Measurements from ENCODE around the gene ARRDC3.

ARRDC3 gene

DNA sequence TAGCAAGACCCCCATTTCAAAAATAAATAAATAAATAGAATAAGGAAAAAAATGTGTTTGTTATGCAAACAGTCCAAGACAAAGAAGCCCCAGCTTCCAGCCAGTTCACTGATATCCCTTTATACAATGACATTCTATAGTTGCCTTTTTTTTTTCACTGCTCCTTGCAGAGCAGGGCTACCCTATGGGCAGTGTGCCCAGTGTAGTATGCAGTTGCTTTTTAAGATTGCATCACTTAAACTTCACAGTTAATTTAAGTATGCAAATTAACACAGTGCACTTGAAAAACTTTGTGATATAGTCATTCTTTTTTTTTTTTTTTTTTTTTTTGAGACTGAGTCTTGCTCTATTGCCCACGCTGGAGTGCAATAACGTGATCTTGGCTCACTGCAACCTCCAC is 40.8 kb upstream of the ARRDC3 start:
- H3K4me1 ChIP-seq (ENCODE audit: control insufficient read depth, insufficient read depth, low read depth, low read length), result peaks cover 2% of the 10 kb centered on the region
- H3K27me3 ChIP-seq (ENCODE audit: control insufficient read depth in 1 of 2, insufficient read depth in 1 of 2, low read length in 2 of 2), result no peaks in the 10 kb centered on the region
- H3K18ac ChIP-seq (ENCODE audit: low read depth in 1 of 2, low read length in 2 of 2), result no peak overlapping the region
- H2BK12ac ChIP-seq (ENCODE audit: low read length in 2 of 2), result no peak overlapping the region
- WGBS, result 80% methylated on average over 1 of the region's 2 CpGs
- H3K4me2 ChIP-seq (ENCODE audit: low read length, poor library complexity, severe bottlenecking), result no peak overlapping the region
- H2AFZ ChIP-seq (ENCODE audit: low read depth, low read length), result no peak overlapping the region
- H4K91ac ChIP-seq (ENCODE audit: low read length), result no peak overlapping the region
- H3K36me3 ChIP-seq (ENCODE audit: control insufficient read depth in 1 of 2, insufficient read depth in 2 of 2, low read depth in 1 of 2, low read length in 2 of 2), result no peaks in the 10 kb centered on the region
- H4K8ac ChIP-seq (ENCODE audit: low read length), result no peak overlapping the region
- no peaks in the 10 kb centered on the region for H3K79me1 ChIP-seq (replicated peaks; ENCODE audit: low read length, poor library complexity, severe bottlenecking)
- H3K14ac ChIP-seq (ENCODE audit: low read length in 2 of 2), result no peak overlapping the region
- no peak overlapping the region for H2BK120ac ChIP-seq (ENCODE audit: low read depth, low read length)
- no peak overlapping the region for H3K4ac ChIP-seq (ENCODE audit: low read depth in 1 of 2, low read length in 2 of 2)
- no peak overlapping the region for H3K9ac ChIP-seq (ENCODE audit: low read length)
- H2BK15ac ChIP-seq (ENCODE audit: low read depth, poor library complexity, severe bottlenecking), result no peak overlapping the region
- no peak overlapping the region for H2BK5ac ChIP-seq (ENCODE audit: low read depth, low read length, poor library complexity, severe bottlenecking)
- no peak overlapping the region for H2AK5ac ChIP-seq (ENCODE audit: low read length, severe bottlenecking)
- H3K27ac ChIP-seq (ENCODE audit: low read length, poor library complexity, severe bottlenecking), result no peak overlapping the region
- DNase-seq, result no peak
- no peak overlapping the region for H3K23ac ChIP-seq (ENCODE audit: low read length in 2 of 2)
- H3K4me3 ChIP-seq (ENCODE audit: insufficient read depth in 1 of 2, low read depth in 1 of 2, low read length in 2 of 2), result no peak overlapping the region
- no peaks in the 10 kb centered on the region for H3K9me3 ChIP-seq (ENCODE audit: control insufficient read depth, low read length)

DNA sequence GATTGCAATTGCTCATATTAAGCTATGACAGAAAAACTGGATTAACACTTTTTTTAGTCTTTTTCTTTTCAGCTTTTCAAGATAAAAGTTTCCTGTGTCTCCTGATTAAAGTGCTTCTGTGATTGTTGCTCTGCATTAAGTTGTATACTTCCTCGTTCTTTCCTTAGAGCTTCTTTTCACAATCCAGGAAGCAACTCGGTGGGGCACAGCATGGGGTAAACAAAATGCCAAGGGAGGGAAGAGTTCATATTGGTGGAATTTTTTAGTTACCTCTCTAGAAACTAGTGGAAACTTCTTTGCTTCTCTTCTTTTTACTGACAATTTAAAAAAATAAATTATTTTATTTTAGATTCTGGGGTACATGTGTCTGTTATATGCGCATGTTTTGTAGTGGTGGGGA is 37.8 kb upstream of the ARRDC3 start:
- Histone ChIP-seq H3K4me2 (ENCODE audit: low read length, poor library complexity, severe bottlenecking) (no peak overlapping the region), H3K18ac (ENCODE audit: low read depth in 1 of 2, low read length in 2 of 2) (no peak overlapping the region), H3K9me3 (ENCODE audit: control insufficient read depth, low read length) (no peaks in the 10 kb centered on the region), H3K4ac (ENCODE audit: low read depth in 1 of 2, low read length in 2 of 2) (no peak overlapping the region), H3K27me3 (ENCODE audit: control insufficient read depth in 1 of 2, insufficient read depth in 1 of 2, low read length in 2 of 2) (no peaks in the 10 kb centered on the region), H3K4me3 (ENCODE audit: insufficient read depth in 1 of 2, low read depth in 1 of 2, low read length in 2 of 2) (no peak overlapping the region), H2AFZ (ENCODE audit: low read depth, low read length) (no peak overlapping the region), H3K14ac (ENCODE audit: low read length in 2 of 2) (no peak overlapping the region), H2BK5ac (ENCODE audit: low read depth, low read length, poor library complexity, severe bottlenecking) (no peak overlapping the region), H4K8ac (ENCODE audit: low read length) (no peak overlapping the region), H3K36me3 (ENCODE audit: control insufficient read depth in 1 of 2, insufficient read depth in 2 of 2, low read depth in 1 of 2, low read length in 2 of 2) (no peaks in the 10 kb centered on the region), H2BK120ac (ENCODE audit: low read depth, low read length) (no peak overlapping the region), H4K91ac (ENCODE audit: low read length) (no peak overlapping the region), H2BK15ac (ENCODE audit: low read depth, poor library complexity, severe bottlenecking) (no peak overlapping the region), H3K9ac (ENCODE audit: low read length) (no peak overlapping the region), H2AK5ac (ENCODE audit: low read length, severe bottlenecking) (no peak overlapping the region), H3K23ac (ENCODE audit: low read length in 2 of 2) (no peak overlapping the region), H2BK12ac (ENCODE audit: low read length in 2 of 2) (no peak overlapping the region), H3K79me1 (replicated peaks; ENCODE audit: low read length, poor library complexity, severe bottlenecking) (no peaks in the 10 kb centered on the region), H3K27ac (ENCODE audit: low read length, poor library complexity, severe bottlenecking) (no peak overlapping the region), H3K4me1 (ENCODE audit: control insufficient read depth, insufficient read depth, low read depth, low read length) (peaks cover 2% of the 10 kb centered on the region)
- WGBS, result 90% methylated on average over 2 of the region's 3 CpGs
- no peak for DNase-seq

DNA sequence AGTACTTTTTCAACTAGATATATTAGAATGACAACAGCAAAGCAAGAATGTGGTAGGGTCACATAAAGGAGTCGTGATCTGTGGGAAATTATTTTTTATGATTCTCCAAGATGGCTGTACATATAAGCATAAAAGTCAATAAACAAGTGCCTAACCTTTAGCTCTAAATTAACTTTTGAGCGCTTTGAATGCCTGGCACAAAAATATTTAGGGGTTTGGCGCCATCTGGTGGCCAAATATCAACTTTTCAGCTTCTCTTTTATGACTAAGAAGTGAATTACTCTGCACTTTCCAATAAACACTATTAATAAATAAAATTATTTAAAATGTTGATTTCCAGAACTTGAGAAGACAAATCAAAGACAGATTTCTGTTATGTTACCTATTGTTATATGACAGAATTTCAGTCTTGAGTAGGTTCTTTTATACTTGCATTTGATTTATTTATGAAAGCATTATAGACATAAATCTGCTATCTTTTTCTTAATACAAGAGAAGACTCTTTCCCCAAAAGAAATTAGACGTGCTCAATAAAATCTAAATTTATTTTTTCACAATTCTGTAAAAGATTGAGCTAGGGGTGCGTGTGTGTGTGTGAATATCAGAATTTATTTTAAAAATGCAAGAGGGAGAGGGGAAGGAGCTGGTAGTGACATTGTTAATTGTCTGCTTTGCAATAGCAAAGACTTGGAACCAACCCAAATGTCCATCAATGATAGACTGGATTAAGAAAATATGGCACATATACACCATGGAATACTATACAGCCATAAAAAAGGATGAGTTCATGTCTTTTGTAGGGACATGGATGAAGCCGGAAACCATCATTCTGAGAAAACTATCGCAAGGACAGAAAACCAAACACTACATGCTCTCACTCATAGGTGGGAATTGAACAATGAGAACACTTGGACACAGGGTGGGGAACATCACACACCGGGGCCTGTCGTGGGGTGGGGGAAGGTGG is 36.7 kb upstream of the ARRDC3 start:
- H3K4ac ChIP-seq (ENCODE audit: low read depth in 1 of 2, low read length in 2 of 2), result no peak overlapping the region
- H4K91ac ChIP-seq (ENCODE audit: low read length), result no peak overlapping the region
- no peak overlapping the region for H2BK12ac ChIP-seq (ENCODE audit: low read length in 2 of 2)
- peak; percentile 62 for DNase-seq
- H2BK15ac ChIP-seq (ENCODE audit: low read depth, poor library complexity, severe bottlenecking), result no peak overlapping the region
- WGBS, result 67% methylated on average over 4 of the region's 9 CpGs
- no peaks in the 10 kb centered on the region for H3K27me3 ChIP-seq (ENCODE audit: control insufficient read depth in 1 of 2, insufficient read depth in 1 of 2, low read length in 2 of 2)
- H3K9ac ChIP-seq (ENCODE audit: low read length), result peak overlapping the region; percentile 27
- H3K36me3 ChIP-seq (ENCODE audit: control insufficient read depth in 1 of 2, insufficient read depth in 2 of 2, low read depth in 1 of 2, low read length in 2 of 2), result no peaks in the 10 kb centered on the region
- H3K4me1 ChIP-seq (ENCODE audit: control insufficient read depth, insufficient read depth, low read depth, low read length), result no peaks in the 10 kb centered on the region
- H3K4me3 ChIP-seq (ENCODE audit: insufficient read depth in 1 of 2, low read depth in 1 of 2, low read length in 2 of 2), result no peak overlapping the region
- no peak overlapping the region for H2BK120ac ChIP-seq (ENCODE audit: low read depth, low read length)
- no peak overlapping the region for H2BK5ac ChIP-seq (ENCODE audit: low read depth, low read length, poor library complexity, severe bottlenecking)
- H3K9me3 ChIP-seq (ENCODE audit: control insufficient read depth, low read length), result no peaks in the 10 kb centered on the region
- no peak overlapping the region for H3K18ac ChIP-seq (ENCODE audit: low read depth in 1 of 2, low read length in 2 of 2)
- H2AK5ac ChIP-seq (ENCODE audit: low read length, severe bottlenecking), result no peak overlapping the region
- no peak overlapping the region for H3K27ac ChIP-seq (ENCODE audit: low read length, poor library complexity, severe bottlenecking)
- H3K79me1 ChIP-seq (replicated peaks; ENCODE audit: low read length, poor library complexity, severe bottlenecking), result no peaks in the 10 kb centered on the region
- H3K14ac ChIP-seq (ENCODE audit: low read length in 2 of 2), result no peak overlapping the region
- H3K23ac ChIP-seq (ENCODE audit: low read length in 2 of 2), result no peak overlapping the region
- no peak overlapping the region for H2AFZ ChIP-seq (ENCODE audit: low read depth, low read length)
- no peak overlapping the region for H4K8ac ChIP-seq (ENCODE audit: low read length)
- H3K4me2 ChIP-seq (ENCODE audit: low read length, poor library complexity, severe bottlenecking), result no peak overlapping the region

GRCh38 chr5:91419136-91419535 is 36.0 kb upstream of the ARRDC3 start:
- no peak overlapping the region for H3K14ac ChIP-seq (ENCODE audit: low read length in 2 of 2)
- H3K4me1 ChIP-seq (ENCODE audit: control insufficient read depth, insufficient read depth, low read depth, low read length), result no peaks in the 10 kb centered on the region
- no peaks in the 10 kb centered on the region for H3K27me3 ChIP-seq (ENCODE audit: control insufficient read depth in 1 of 2, insufficient read depth in 1 of 2, low read length in 2 of 2)
- DNase-seq, result no peak
- no peak overlapping the region for H3K4me3 ChIP-seq (ENCODE audit: insufficient read depth in 1 of 2, low read depth in 1 of 2, low read length in 2 of 2)
- no peak overlapping the region for H2BK120ac ChIP-seq (ENCODE audit: low read depth, low read length)
- peak overlapping the region; percentile 27 for H3K9ac ChIP-seq (ENCODE audit: low read length)
- H3K9me3 ChIP-seq (ENCODE audit: control insufficient read depth, low read length), result no peaks in the 10 kb centered on the region
- no CpG with 5 or more reads among the region's 1 CpG for WGBS
- no peaks in the 10 kb centered on the region for H3K36me3 ChIP-seq (ENCODE audit: control insufficient read depth in 1 of 2, insufficient read depth in 2 of 2, low read depth in 1 of 2, low read length in 2 of 2)
- no peak overlapping the region for H2BK12ac ChIP-seq (ENCODE audit: low read length in 2 of 2)
- no peak overlapping the region for H3K23ac ChIP-seq (ENCODE audit: low read length in 2 of 2)
- H3K4me2 ChIP-seq (ENCODE audit: low read length, poor library complexity, severe bottlenecking), result no peak overlapping the region
- H4K8ac ChIP-seq (ENCODE audit: low read length), result no peak overlapping the region
- no peak overlapping the region for H2BK15ac ChIP-seq (ENCODE audit: low read depth, poor library complexity, severe bottlenecking)
- H3K79me1 ChIP-seq (replicated peaks; ENCODE audit: low read length, poor library complexity, severe bottlenecking), result no peaks in the 10 kb centered on the region
- H3K4ac ChIP-seq (ENCODE audit: low read depth in 1 of 2, low read length in 2 of 2), result no peak overlapping the region
- H3K27ac ChIP-seq (ENCODE audit: low read length, poor library complexity, severe bottlenecking), result no peak overlapping the region
- H3K18ac ChIP-seq (ENCODE audit: low read depth in 1 of 2, low read length in 2 of 2), result no peak overlapping the region
- no peak overlapping the region for H4K91ac ChIP-seq (ENCODE audit: low read length)
- H2AFZ ChIP-seq (ENCODE audit: low read depth, low read length), result no peak overlapping the region
- no peak overlapping the region for H2AK5ac ChIP-seq (ENCODE audit: low read length, severe bottlenecking)
- no peak overlapping the region for H2BK5ac ChIP-seq (ENCODE audit: low read depth, low read length, poor library complexity, severe bottlenecking)

All from mesenchymal stem cell (in vitro differentiated cells and primary cell).